ENCODE measurements around the gene JPH4. TPM values are rescaled to one million over a fixed set of nuclear protein-coding genes. Genes with fewer than 3 reads are reported as not detected.

JPH4 gene
- total and polyA plus RNA-seq, 2 experiments from 2014 or later: not detected

DNA sequence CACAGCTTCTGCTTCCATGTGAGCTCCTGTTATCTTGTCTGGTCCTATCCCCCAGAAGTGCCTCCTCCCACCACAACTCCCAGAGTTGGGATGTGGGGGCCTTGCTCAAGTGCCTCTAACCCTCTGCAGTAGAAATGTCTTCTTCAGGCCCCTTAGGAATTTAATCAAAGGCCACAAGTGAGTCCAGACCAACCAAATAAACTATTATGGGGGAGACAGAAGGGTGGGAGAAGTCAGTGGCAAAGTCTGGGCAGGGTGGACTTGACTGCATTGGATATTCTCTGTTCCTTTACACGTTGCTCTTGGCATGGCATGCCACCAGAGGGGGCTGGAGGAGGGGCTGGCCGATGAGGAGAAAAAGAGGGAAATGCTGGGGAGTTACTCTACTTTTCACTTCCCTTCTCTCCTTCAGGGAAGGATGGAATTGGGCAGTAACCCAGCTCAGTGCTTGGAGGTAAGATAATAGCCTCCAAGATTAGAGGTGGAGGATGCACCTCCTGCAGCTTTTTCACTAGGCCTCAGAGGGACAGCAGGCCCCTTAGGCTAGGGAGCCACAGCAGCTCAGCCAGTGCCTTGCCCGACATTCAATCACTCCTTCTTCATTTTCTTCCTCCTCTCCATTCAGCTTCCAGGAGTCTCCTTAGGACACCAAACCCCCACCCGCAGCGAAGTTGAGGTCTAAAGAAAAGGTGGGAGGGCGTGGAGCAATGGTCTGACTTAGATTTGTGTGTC is 9.8 kb downstream of the JPH4 start:
- no peaks in the 10 kb centered on the region for H3K4me1 ChIP-seq (ENCODE audit: insufficient read depth)
- no peaks in the 10 kb centered on the region for H3K36me3 ChIP-seq (ENCODE audit: low read depth)
- no peak overlapping the region for H3K9ac ChIP-seq
- peak; percentile 28 for DNase-seq
- H4K20me1 ChIP-seq (ENCODE audit: insufficient read depth): no peaks in the 10 kb centered on the region
- no peaks in the 10 kb centered on the region for H3K9me3 ChIP-seq (ENCODE audit: low read depth)
- no peak for TF ChIP-seq EZH2phosphoT487 (IDR thresholded peaks at IDR 0.05; ENCODE audit: insufficient read depth, low read depth)
- TF ChIP-seq EZH2 (IDR thresholded peaks at IDR 0.05; ENCODE audit: insufficient read depth, poor library complexity, severe bottlenecking): no peak
- WGBS, 2 experiments (ENCODE audit: low coverage in 1 of 2, low lambda C conversion rate in 2 of 2, missing lambda C conversion rate in 2 of 2): 33 to 34% methylated on average over 6 of the region's 6 CpGs
- peaks cover 10% of the 10 kb centered on the region for H3K27me3 ChIP-seq (replicated peaks; ENCODE audit: insufficient read depth)
- no peak overlapping the region for H3K27ac ChIP-seq
- no peaks in the 10 kb centered on the region for H3F3A ChIP-seq (ENCODE audit: insufficient read depth)
- no peak overlapping the region for H3K4me2 ChIP-seq (ENCODE audit: unreplicated experiment)
- H3K4me3 ChIP-seq: no peak overlapping the region
- H3K9me2 ChIP-seq (ENCODE audit: insufficient read depth): no peaks in the 10 kb centered on the region
- in situ Hi-C loops (cut with MboI): no loop called here
- no peaks in the 10 kb centered on the region for H3K79me2 ChIP-seq (ENCODE audit: insufficient read depth)
- H2AFZ ChIP-seq: no peak overlapping the region

DNA sequence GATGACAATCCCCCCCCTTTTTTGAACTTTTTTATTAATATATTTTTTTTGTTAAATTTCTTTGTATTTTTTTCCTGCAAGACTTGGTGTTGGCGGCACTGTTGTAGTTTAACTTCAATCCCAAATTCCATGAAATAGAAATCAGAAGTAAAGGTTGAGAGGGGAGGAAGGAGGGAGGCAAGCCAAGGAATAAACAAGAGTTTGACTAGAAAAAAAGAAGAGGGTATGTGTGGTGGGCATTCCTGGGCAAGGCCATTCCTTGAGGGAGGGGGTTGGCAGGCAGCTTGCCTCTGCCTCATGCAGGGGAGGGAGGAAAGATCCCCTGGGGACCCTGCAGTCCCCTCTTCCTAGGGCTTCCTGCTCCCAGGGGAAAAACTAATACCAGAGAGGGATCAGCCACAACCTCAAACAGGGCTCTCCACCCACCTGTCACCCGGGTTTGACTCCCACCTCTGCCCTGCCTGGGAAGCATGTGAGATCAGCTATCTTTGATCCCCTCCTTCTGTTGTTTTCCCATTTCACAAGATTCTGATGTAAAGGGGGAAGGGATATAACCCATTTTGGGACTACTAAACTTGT is 10.5 kb downstream of the JPH4 start:
- no peak for DNase-seq
- Histone ChIP-seq H3K9me3 (ENCODE audit: low read depth) (no peaks in the 10 kb centered on the region), H3K36me3 (ENCODE audit: low read depth) (no peaks in the 10 kb centered on the region), H3K79me2 (ENCODE audit: insufficient read depth) (no peaks in the 10 kb centered on the region), H3K9ac (peak overlapping the region; percentile 71), H3K9me2 (ENCODE audit: insufficient read depth) (no peaks in the 10 kb centered on the region), H4K20me1 (ENCODE audit: insufficient read depth) (no peaks in the 10 kb centered on the region), H3K27ac (no peak overlapping the region), H3K4me2 (ENCODE audit: unreplicated experiment) (peak overlapping the region; percentile 96), H2AFZ (peak overlapping the region; percentile 92), H3K4me3 (peak overlapping the region; percentile 81), H3F3A (ENCODE audit: insufficient read depth) (0 out of 2 replicates have a peak, but pooled peaks cover 2% of the 10 kb centered on the region), H3K4me1 (ENCODE audit: insufficient read depth) (no peaks in the 10 kb centered on the region), H3K27me3 (replicated peaks; ENCODE audit: insufficient read depth) (peaks cover 7% of the 10 kb centered on the region)
- in situ Hi-C loops (cut with MboI): no loop called here
- 95 to 99% methylated on average over 2 of the region's 2 CpGs for WGBS, 2 experiments (ENCODE audit: low coverage in 1 of 2, low lambda C conversion rate in 2 of 2, missing lambda C conversion rate in 2 of 2)
- TF ChIP-seq EZH2 (IDR thresholded peaks at IDR 0.05; ENCODE audit: insufficient read depth, poor library complexity, severe bottlenecking) (no peak), EZH2phosphoT487 (IDR thresholded peaks at IDR 0.05; ENCODE audit: insufficient read depth, low read depth) (no peak)

DNA sequence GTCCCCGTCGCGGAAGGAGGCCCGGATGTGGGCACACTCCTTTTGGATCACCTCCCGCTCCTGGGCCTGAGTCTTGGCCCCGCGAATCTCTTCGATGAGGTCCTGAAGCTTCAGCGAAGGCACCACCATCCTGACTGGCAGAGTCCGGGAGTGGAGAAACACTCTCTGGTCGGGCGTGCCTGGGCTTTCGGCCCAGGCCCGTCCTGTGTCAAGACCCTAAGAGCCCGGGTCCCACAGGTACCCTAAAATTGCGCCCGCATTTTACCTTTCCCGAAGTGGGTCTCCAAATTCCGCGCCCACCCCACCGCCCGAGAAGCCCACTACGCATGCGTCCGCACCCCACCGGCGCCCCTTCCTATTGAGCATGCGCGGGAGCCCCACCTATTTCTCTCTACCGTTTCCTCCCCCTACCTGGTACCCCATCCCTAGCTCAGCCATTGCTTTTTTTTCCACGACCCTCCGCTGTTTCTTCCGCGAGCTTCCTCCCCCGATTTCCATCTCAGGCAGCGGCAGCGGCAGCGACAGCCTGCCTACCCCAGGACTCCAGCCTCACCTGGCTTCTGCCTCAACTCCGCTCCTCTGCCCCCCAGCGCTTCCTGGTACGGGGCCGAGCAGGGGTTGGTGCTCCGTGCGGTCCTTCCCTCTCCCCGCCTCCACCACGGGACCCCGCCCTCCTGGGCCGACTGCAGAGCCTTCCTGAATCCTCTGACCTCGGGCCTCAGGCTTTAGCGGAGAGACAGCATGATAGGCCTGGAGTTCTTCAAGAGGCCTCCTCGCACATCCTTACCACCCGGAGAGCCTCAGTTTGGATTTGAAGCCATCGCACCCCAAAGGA is 11.2 kb downstream of the JPH4 start, which contains the start of gene AP1G2:
TSS of gene AP1G2 (minus strand) at position 606 of the 835 bp plus-strand sequence. CDS start at position 129, 477 bp downstream.
- Histone ChIP-seq H3K9me3 (ENCODE audit: low read depth) (no peaks in the 10 kb centered on the region), H3F3A (ENCODE audit: insufficient read depth) (peaks cover 6% of the 10 kb centered on the region; the same call in 1 of the 2 replicates), H3K9ac (peak within 1 kb of the TSS; percentile 71), H3K36me3 (ENCODE audit: low read depth) (no peaks in the 10 kb centered on the region), H3K4me3 (peak within 1 kb of the TSS; percentile 81), H3K79me2 (ENCODE audit: insufficient read depth) (no peaks in the 10 kb centered on the region), H3K27me3 (replicated peaks; ENCODE audit: insufficient read depth) (peaks cover under 1% of the 10 kb centered on the region), H3K9me2 (ENCODE audit: insufficient read depth) (no peaks in the 10 kb centered on the region), H2AFZ (peak within 1 kb of the TSS; percentile 92), H3K4me1 (ENCODE audit: insufficient read depth) (no peaks in the 10 kb centered on the region), H4K20me1 (ENCODE audit: insufficient read depth) (no peaks in the 10 kb centered on the region), H3K4me2 (ENCODE audit: unreplicated experiment) (peak within 1 kb of the TSS; percentile 96), H3K27ac (no peak within 1 kb of the TSS)
- in situ Hi-C loops (cut with MboI): no loop called here
- TF ChIP-seq EZH2phosphoT487 (IDR thresholded peaks at IDR 0.05; ENCODE audit: insufficient read depth, low read depth): no peak
- TF ChIP-seq EZH2 (IDR thresholded peaks at IDR 0.05; ENCODE audit: insufficient read depth, poor library complexity, severe bottlenecking): no peak
- WGBS, 2 experiments (ENCODE audit: low coverage in 1 of 2, low lambda C conversion rate in 2 of 2, missing lambda C conversion rate in 2 of 2): 4 to 5% methylated on average over 44 to 53 of the region's 53 CpGs
- peak; percentile 64 for DNase-seq

DNA sequence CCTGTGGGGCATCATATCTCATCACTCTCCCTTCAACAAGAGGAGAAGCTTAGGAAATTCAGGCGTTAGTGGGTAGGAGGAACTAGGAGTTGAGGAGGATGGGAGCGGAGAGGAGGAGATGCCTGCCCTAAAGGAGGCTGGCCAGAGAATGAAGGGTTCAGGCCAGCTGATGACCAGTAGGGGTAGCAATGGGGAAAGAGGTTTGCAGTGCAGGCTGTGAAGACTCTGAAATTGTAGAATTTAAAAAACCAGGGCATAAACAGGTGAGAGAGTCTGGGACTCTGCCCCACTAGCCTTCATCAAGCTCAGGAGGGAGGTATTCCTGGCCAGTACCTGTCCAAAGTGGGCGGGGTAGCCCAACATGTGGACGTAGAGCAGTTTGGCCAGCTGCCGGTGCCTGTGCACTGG is 11.8 kb downstream of the JPH4 start:
- H3F3A ChIP-seq (ENCODE audit: insufficient read depth): peaks cover 6% of the 10 kb centered on the region; the same call in 1 of the 2 replicates
- DNase-seq: peak; percentile 64
- 5 to 6% methylated on average over 5 of the region's 5 CpGs for WGBS, 2 experiments (ENCODE audit: low coverage in 1 of 2, low lambda C conversion rate in 2 of 2, missing lambda C conversion rate in 2 of 2)

More for the DNA sequence above, 11.8 kb downstream of the JPH4 start:
- H3K79me2 ChIP-seq (ENCODE audit: insufficient read depth): no peaks in the 10 kb centered on the region
- no peaks in the 10 kb centered on the region for H3K9me3 ChIP-seq (ENCODE audit: low read depth)
- H2AFZ ChIP-seq: peak overlapping the region; percentile 92
- in situ Hi-C loops (cut with MboI): no loop called here
- no peaks in the 10 kb centered on the region for H3K9me2 ChIP-seq (ENCODE audit: insufficient read depth)
- H3K27ac ChIP-seq: no peak overlapping the region
- H3K4me3 ChIP-seq: peak overlapping the region; percentile 81
- no peaks in the 10 kb centered on the region for H3K4me1 ChIP-seq (ENCODE audit: insufficient read depth)
- peak overlapping the region; percentile 96 for H3K4me2 ChIP-seq (ENCODE audit: unreplicated experiment)
- no peaks in the 10 kb centered on the region for H3K27me3 ChIP-seq (replicated peaks; ENCODE audit: insufficient read depth)
- TF ChIP-seq EZH2phosphoT487 (IDR thresholded peaks at IDR 0.05; ENCODE audit: insufficient read depth, low read depth) (no peak), EZH2 (IDR thresholded peaks at IDR 0.05; ENCODE audit: insufficient read depth, poor library complexity, severe bottlenecking) (no peak)
- H3K36me3 ChIP-seq (ENCODE audit: low read depth): no peaks in the 10 kb centered on the region
- H4K20me1 ChIP-seq (ENCODE audit: insufficient read depth): no peaks in the 10 kb centered on the region
- H3K9ac ChIP-seq: peak overlapping the region; percentile 71
